GM12801 (cell line): ENCODE results near the gene VMO1.

Source experiments
- CTCF ChIP-seq: IDR thresholded peaks from one replicate; pipeline ENCODE4 v1.5.1; 2011; ENCODE audit warnings: control low read depth; ENCODE audit not compliant: insufficient read length; ENCODE audit errors: extremely low read depth

Gene VMO1

GRCh38 chr17:4818276-4818675, 32.1 kb upstream of the VMO1 start:
- no peak for TF ChIP-seq CTCF

DNA sequence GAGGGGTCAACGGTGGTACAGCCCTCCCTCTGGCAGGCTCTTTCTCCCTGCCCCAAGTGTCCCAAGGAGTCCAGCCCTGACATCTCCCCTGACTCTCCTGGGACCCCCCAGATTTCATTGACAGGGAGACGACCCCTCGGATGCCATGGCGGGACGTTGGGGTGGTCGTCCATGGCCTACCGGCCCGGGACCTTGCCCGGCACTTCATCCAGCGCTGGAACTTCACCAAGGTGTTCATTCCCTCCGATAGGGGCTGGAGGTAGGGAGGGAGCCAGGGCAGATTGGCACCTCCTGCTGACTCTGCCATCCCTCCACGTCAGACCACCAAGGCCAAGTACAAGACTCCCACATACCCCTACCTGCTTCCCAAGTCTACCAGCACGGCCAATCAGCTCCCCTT, 30.7 kb upstream of the VMO1 start:
- no peak for TF ChIP-seq CTCF

DNA sequence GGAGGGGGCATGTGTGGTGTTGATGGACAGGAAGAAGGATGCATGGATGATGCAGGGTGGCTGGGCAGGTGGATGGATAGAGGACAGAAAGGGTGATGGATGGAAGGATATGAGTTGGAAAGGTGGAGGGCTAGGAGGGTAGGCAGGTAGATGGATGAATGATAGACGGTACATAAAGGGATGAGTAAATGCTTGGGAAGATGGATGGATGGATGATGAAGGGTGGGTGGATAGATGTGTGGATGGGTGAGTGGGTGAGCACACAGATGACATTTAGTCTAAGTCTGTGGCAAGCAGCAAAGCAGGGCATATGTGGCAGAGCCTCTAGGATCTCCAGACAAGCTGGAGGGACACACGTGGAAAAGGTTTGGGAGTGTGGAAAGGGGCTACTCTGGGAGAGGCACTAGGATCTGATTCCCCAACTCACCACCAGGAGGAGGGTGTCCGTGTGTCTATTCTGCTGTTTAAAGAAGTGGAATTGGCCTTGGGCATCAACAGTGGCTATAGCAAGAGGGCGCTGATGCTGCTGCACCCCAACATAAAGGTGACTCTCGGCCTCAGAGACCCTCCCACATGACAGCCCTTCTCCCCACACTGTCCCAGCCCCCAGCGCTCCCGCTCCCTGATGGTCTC, 29.0 kb upstream of the VMO1 start:
- no peak for TF ChIP-seq CTCF

GRCh38 chr17:4812690-4813089, 26.5 kb upstream of the VMO1 start:
- TF ChIP-seq CTCF = no peak

- no peak for TF ChIP-seq CTCF
Observed at GRCh38 chr17:4811471-4811870, 25.3 kb upstream of the VMO1 start.

DNA sequence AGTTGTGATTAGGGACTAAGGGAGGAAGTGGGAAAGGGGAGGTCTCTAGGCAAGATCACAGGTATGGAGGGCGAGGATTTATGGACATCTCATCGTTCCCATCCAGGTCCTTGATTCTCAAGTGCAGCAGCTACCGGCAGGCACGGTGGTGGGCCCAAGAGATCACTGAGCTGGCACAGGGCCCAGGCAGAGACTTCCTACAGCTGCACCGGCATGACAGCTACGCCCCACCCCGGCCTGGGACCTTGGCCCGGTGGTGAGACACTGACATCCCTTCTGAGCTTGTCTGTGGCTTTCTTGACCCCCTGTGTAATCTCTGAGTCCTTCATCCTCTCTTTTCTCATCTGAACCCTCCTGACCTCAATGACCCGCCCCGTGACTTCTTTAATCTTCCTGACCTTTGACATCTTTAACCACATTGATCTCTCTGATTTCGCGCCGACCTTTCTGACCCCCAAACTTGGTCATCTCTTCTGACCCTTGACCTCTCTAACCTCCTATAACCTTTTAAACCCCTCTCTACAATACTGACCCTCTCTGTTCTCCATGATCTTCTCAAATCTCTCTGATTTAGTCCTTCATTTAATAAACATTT, 24.6 kb upstream of the VMO1 start:
- TF ChIP-seq CTCF = no peak

DNA sequence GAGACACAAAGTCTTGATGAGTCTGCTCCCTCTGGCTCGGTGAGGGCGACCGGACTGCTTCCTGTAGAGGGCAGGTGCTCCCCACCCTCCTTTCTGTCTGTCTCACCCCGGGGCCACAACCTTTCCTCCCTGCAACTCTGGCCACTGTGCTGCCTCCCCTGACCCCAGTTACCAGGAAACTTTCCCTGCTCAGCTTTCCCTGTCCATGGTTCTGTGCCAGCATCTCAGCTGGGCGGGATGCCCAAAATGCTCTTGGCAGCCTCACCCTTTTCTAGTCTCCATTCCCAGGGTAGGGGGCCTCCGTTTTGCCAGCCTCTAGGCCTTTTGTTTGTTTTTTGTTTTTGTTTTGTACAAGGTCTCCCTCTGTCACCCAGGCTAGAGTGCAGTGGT, 22.2 kb upstream of the VMO1 start:
- no peak for TF ChIP-seq CTCF
